Measurements from ENCODE around the gene PPP1R15B.

Gene PPP1R15B
- 978 to 1,495 (median 1,371) reads per million in 4 donors for total RNA-seq

DNA sequence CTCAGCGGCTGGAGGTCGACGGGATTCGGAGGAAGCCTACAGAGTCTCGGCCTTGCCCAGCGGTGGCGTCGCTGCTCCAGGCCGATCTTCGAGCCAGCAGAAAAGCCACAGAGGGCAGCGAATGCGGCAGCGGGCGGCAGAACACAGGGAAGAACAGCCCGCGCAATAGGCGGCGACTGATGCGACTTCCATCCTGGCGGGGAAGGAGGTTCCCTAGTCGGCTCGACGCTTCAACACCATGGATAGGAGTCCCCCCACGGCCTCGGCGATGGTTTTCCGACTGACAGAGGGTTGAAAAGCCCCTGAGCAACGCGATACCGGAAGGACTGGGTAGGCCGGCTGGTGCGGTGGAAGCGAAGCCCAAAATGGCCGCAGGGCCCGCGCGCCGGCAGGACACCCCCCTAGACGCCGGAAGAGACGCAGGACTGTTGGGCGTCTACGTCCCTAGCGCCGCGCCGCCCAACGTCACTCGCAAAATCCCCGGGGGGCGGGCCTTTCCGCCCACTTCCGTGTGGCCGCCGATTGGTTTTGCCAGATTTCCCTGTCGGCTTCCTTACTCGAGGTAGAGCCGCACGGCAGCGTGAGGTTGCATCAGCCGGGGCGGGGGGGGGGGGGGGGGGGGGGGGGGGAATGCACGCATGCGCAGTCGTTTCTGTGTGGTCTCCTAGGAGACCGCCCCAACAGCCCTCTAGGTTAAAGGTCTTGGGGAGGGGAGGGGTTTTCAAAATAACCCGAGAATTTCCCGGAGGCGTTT, at the start of gene PPP1R15B:
Gene PPP1R15B (minus strand): TSS at position 367 of the 754 bp plus-strand sequence. CDS start 406 bp downstream, outside the sequence.
- DNase-seq, result peak; percentile 93 to 100 (median 96)

DNA sequence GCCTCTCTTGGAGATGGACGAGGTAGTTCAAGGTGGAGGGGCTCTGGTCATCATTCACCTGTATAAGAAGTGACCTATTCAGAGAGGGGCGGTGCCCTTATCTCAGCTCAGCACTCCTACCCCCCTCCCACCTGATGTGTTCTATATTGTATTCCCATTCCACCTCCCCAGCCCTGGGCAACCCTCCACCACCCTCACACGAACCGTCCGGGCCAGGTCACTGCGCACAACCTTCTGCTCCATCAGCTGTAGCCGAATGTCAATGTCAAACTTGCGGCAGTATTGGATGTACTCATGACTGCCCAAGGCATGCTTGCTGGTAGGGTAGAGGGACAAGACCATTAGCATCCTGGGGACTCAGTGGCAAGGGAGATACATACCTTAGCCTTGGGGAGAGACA, 48.7 kb upstream of the PPP1R15B start:
- no peak for DNase-seq

DNA sequence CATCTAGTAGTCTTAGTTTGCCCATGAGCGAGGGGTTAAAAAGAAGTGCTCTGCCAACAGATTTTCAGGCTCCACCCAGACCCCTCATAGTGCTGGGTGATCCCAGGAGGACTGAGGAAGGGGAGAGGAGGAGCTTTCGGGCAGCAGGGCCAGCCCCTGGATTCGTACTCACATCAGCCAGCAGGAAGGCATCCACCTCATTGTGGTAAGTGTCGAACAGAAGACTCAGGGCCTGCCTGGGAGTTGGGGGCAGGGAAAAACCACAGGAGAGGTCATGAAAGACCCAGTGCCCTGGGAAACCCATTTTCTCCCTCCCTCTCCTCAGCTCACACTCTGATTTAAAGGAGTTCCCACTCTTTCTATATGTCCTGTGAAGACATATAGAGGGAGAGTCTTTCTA, 48.1 kb upstream of the PPP1R15B start:
- DNase-seq, result no peak

DNA sequence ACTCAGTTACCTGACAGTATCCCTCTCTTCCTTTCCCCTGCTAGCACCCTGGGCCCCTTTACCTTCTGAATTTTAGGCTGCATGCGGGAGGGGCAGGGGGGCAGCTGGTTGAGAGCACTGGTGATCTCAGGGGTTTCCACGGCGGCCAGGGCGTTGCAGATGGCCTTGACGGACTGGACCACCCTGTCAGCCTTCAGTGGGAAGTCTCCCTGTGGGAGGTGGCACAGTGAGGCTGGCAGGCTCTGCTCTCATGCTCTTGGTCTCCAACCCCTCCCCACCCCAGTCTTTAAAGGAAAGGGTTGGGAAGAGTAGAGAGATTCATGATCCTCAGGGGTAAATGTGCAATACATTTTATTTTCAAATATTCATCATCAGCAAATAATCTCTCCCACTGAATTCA, 46.0 kb upstream of the PPP1R15B start:
- DNase-seq, result no peak

DNA sequence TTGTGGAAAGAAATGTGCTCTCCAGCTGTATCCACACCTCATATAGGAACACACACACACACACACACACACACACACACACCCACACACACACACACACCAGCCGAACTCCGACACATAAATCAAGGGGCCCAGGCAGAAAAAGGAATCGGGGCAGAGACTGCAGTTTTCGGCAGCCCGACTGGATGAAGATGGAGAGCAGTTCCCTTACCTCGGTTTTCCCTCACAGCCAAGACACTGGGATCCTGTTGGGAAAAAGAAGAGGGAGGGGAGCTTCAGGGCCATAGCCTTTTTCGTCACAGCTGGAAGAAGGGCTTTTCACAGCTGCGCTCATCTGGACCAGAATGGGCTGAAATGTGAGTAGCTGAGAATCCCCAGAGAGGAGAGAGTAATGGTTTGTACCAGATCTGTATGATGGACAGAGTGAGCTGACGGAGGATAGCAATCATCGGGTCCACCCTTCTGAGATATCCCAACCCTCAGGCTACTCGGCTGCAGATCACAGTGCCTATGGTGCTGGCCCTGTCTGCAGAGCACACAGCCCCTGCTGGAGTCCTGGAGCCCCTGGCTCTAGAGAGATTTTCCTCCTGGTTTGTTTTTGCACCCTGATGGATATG, 45.3 kb upstream of the PPP1R15B start:
- no peak for DNase-seq

DNA sequence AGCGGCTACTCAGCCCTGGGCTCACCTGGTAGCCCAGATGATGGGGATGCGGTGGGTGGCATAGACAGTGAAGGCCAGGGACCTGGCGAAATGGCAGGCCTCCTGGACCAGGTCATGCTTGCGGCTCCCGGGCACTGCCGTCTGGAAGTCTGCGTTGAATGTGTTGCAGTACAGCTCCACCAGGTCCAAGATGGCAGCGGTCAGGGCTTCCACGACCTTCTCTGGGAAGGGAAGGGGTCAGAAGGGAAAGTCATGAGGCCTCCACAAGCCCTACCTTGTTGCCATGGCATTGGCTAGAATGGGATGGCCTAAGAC, 44.2 kb upstream of the PPP1R15B start:
- no peak for DNase-seq

DNA sequence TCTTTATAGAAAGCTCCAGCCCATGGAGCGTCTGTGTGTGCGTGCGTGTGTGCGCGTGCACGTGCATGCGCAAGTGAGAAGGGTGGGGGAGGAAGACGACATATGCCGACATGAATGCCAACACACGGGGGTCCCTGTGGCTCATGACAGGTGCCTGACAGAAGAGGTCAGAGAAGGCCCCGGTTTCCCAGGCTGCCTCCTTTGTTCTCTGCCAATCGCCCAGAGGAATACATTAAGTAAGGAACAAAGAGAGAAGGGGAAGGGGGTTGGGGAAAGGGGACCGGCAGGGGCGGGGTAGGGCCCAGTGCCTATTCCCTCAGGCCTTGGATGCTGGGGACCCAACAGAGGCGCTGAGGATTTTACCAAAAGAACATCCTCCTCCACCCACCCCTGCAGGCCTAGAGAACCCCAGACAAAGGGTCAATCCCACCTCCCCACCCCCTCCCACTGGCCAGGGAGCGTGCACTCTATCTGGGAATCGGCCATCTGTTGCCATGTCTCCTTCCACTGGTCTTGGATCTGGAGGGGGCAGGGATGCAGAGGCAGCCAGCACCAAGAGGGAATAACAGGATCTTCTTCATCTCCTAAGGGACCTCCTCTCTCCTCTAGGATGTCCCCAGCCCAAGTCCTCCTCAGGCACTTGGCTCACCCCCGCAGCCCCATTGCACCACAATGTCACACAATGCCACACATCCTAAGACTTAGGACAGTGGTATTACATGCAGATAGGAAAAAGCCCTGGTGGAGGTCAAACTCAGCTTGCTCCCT, 43.6 kb upstream of the PPP1R15B start:
- no peak for DNase-seq

DNA sequence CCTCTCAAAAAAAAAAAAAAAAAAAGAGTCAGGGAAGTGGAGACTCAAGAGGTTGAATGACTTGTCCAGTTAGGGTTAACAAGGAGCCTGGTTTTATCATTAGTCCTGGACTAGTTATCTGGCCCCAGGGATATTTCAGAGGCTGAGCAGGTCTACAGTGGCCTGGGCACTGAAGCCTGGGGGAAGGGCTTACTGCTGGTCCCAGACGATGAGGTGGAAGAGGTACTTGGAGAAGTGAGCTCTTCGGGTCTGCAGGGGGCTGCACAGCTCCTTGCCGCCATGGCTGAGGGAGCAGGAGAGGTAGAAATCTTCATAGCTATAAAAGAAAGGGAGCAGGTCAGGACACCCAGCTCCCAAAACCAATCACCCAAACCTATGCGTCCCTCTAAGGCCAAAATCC, 42.9 kb upstream of the PPP1R15B start:
- DNase-seq, result no peak

DNA sequence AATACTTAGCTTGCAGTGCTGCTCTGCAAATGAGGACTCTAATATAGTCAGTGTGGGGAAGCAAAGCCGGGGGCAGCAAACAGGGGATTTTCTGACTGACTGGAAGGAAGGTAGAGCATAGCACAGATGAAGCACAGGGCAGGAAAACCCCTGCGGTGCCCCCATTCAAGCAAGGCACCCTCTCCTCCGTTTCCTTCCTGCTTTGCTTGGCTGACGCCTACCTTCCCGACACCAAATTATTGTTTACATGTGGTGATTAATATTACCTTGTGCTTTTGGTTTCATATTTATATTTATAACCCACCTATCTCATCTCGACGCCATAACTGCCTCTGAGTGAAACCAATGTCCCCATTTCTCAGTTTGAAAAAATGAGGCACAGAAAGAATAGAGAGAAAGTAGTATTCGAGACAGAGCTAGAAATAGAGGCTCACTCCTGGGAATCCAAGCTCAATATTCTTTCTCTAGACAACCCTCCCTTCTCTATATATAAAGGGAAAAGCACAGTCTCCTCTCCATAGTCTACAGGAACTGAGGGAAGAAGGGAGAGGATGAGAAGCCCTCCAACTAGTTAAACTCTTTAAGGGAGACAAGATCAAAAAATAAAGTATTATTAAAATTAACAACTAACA, 41.6 kb upstream of the PPP1R15B start:
- peak; percentile 51 to 74 (median 65) for DNase-seq

DNA sequence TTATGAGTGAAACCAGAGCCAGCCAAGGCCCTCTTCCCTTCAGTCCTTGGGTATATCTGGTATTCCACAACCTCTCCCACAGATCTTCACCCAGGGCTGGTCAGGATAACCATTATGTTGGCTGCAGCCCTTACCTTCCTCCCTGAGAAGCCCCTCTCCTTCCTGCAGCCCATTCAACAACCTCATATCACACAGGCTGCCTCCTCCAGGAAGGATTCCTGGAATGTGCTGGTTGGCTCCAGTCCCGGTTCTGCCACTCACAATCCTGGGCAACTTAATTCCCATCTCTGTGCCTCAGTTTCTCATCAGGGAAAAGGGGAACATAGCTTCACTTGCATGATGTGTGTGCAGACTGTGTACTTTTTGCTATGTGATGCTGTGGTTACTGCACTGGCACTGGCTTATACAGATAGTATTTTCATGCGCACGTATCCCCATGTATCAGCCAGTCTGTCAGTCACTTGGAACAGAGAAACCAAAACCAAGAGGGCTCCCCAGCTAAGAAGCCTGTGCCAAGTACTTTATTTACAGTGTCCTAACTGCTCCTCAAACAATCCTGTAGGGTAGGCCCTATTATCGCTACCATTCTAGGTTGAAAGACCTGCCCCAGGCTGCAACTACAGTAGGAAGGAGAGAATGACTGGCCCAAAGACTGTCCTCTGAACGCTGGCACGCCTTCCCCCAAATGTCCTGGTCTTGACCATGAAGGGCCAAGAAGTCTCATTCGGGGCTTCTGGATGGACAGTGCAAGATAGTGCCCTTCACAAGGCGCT, 39.9 kb upstream of the PPP1R15B start:
- no peak for DNase-seq

DNA sequence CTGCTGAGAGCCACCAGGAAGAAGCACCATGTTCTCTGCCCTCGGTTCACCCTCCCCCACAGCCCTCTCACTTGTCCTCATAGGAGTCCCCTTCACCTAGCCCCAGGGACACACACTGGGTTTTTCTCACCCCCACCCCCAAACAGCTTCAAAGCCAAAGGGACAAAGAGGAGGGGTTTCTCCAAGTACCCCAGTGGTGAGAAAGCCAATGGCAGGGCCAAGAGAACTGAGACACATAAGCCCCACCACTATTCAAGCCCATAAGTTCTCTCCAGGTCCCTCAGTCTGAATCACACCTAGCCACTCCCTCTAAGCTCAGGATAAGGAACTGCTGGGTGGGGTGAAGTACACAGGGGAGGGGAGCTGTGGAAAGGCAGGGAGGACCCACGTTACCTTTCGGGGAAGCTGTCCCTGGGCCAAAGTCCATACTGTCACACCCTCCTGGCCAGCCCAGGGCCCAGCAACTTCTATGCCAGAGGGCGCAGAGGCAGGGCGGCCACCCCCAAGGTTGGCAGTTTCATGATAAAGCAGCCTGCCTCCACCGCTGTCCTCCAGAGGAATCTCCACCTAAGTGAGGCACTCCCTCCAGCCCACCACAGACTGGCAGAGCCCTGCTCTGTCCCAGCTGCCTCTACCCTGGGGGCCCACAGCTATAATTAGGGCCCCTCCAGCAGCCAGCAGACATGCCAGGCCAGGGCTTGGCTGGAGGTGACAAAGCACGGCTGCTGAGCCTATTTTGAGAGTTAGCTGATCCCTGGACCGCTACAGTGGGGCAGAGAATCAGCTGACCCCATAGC, 39.0 kb upstream of the PPP1R15B start:
- no peak for DNase-seq

DNA sequence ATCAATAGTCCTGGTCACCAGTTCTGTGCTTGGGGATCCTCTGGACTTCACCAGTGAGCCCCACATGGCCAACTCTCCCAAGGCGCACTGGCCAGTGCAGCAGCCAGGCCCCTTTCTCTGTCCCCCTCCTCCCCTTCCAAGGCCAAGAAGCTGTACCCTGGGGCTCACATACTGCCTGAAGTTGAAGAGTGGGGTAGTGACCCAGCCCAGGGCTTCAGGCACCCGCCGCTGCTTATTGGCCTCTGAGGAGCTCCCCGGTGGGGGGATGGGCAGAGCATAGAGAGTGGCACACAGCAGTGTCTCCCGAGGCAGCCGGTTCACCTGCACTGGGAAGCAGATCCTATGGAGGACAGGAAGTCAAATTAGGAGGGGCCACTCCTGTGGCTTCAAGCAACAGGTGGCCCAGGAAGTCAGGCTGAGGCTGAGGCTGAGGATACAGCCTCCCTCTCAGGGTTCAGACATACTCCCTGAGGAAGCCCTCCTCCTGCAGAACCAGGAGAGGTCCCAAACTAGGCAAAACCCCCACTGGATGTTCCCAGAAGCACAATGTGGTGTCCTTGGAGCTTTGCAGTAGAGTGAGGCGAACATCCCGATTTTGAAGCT, 38.2 kb upstream of the PPP1R15B start:
- no peak for DNase-seq

DNA sequence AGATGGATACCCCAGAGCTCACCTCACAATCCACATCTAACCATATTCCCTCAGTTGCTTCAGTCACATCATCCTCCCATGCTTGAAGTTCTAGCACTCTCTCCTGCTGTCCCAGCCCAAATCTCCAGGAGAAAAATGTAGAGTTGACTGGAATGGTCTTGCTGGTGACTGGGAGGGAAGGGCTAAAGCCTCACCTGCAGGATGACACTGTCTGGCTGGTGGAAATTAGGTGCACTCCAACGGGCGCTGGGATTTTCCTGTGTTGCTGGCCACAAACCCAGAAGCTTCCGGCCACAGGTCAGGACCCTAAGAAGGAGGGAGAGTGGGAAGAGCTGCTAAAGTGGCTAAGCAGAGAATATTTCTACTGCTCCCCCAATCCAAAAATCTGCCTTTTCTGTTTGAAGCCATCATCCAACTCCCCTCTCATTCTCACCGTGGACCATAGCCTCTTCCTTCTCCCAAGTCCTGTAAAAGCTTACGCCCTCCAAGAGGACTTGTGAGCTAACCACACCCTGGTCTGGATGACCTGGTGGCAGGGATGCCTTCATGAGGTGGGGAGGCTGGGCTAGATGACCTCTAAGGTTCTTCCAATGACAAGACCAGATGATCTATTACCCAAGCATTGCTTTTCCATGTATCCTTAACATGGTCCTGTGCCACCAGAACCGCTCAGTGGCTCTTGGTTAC, 37.5 kb upstream of the PPP1R15B start:
- no peak for DNase-seq

DNA sequence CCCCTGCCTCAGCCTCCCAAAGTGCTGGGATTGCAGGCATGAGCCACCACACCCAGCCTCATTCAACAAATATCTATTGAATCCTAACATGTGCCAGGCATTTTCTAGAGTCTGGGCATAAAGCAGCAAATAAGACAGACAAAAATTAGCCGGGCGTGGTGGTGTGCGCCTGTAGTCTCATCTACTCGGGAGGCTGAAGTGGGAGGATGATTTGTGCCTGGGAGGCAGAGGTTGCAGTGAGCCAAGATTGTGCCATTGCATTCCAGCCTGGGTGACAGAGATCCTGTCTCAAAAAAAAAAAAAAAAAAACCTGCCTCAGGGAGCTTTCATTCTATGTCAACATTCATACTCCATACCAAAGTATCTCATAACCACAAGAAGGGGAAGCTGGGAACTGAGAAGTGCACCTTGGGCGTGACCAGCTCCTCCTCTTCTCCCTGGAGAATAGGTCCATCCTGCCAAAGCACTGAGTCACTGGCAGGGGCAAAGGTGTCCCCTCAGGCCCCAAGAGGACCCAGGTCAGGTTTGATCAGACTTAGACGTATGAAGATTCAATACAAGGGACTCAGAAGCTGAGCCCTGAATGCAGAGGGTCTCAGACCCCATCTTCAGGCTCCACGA, 36.8 kb upstream of the PPP1R15B start:
- DNase-seq, result no peak

DNA sequence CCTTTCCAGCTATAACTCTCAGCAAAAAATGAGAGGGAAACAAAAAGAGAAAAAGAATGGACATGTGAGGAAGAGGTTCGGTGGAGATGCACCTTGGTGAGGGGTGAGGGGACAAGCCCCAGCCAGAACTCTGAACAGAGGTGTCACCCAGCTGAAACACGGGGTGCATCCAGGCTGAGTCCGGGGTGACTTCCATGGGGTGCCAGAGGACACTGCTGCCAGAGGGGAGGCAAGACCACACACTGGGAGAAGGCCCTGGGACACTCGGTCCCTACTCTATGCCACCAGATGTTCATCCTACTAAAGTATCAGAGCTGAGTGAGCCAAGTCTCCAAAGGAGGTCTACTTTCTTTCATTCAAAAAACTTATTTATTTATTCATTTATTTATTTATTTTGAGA, 36.1 kb upstream of the PPP1R15B start:
- no peak for DNase-seq

DNA sequence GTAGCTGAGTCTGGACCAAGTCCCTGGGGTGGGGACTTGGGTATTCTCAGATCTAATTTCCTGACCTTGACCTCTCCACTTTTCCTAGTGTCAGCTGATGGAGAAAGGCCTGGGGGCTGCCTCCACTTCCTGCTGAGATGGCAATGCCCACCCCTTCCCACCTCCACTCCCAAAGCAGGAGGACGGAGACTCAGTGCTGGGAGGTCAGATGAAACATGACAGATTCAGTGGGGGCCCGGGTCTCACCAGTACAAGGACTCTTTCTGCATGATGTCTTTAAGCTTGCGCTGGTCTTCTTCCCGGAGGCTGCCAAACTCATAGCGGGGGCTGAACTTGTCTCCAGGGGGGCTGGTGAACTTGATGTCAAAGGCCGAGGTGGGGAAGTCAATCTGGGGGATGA, 35.6 kb upstream of the PPP1R15B start:
- DNase-seq, result no peak

DNA sequence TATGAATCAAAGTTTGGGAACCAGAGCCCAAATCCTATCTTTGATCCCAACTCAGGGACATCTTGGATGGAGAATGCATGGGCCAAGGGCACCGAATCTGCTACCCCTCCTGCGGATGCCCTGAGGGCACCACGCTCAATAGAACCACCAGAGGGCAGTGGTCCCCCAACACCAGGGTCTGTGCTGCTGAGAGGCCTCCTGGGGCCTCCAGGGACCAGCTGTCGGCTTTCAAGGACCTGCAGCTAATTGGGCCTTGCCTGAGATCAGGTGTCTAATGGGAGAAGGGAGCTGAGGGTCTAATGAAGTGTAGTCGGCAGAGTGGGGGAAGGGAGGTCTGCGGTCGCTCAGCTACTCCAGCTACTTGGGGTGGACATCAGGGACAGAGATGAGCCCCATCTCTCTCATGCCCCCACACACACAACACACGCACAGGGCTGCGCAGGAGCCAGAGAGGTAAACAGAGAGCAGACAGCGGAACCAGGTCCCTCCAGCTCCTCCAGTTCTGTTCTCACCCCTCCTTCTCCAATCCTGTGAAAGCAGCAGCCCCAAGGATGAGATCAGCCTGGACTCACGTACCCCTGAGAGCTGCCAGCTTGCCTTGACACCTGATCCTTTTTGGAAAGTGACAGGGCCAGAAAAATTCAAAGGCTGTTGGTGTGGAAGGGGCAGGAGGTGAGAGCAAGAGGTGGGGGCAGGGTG, 34.9 kb upstream of the PPP1R15B start:
- peak; percentile 47 to 73 (median 69) for DNase-seq

DNA sequence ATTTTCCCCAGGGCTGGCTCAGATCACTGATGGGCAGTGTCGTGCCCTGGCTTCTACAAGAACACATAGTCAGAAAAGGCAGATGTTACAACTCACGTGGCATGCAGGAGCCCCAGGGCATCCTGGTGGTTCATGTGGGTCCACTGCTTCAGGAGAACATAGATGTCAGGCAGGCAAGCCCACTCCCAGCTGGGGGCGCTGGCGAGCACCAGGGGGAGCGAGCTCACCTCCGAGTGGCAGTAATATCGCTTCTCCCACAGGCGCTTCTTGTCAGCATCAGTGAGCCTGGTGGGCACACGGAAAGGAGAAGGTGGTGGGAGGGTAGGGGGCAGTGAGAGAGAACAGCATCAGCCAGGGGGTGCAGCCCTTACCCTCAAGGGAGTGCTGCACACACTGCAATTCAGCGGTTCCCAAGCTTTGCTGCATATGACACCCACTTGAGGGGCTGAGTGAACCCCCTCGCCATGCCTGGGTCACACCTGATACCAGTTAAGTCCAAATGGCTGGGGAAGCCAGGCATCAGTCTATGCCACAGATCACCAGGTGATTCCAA, 34.3 kb upstream of the PPP1R15B start:
- DNase-seq, result peak in 4 of 5 donors; percentile 27 to 51 (median 30)

Data from T-helper 1 cell (primary cell).